ENCODE measurements around the gene RAB10. TPM values are rescaled to one million over a fixed set of nuclear protein-coding genes. Genes with fewer than 3 reads are reported as not detected.
"Not testable (repeated sequence)": the region's sequence is repeated elsewhere in the genome, so short reads cannot be mapped to it uniquely, and the experiment has no call there.

RAB10 gene
- total RNA-seq, 1 experiment from 2014 or later: 140 TPM

GRCh38 chr2:26024260-26024659 lies 9.6 kb upstream of the RAB10 start:
- DNase-seq (ENCODE audit: low spot score): no peak
- Histone ChIP-seq H3K4me3 (ENCODE audit: low read depth, low read length, poor library complexity, severe bottlenecking) (no peak overlapping the region), H3K9me3 (ENCODE audit: low read depth, low read length, poor library complexity, severe bottlenecking) (peaks cover 4% of the 10 kb centered on the region), H3K4me1 (ENCODE audit: insufficient read depth, low read length, poor library complexity, severe bottlenecking) (no peaks in the 10 kb centered on the region), H3K36me3 (ENCODE audit: insufficient read depth, low read length, poor library complexity, severe bottlenecking) (no peaks in the 10 kb centered on the region), H3K27ac (ENCODE audit: low read depth, low read length, poor library complexity, severe bottlenecking) (no peak overlapping the region), H3K27me3 (replicated peaks; ENCODE audit: insufficient read depth, low read depth, low read length, poor library complexity) (no peaks in the 10 kb centered on the region)
- intact Hi-C loops (cut with micrococcal nuclease; ENCODE audit: unreplicated experiment): no loop called here
- ChIA-PET POLR2A (ENCODE audit: low non-redundant PET) (no interaction called here), CTCF (no interaction called here)
- no TSS peak for BruUV-seq (replicated peaks)
- TF ChIP-seq EZH2 (IDR thresholded peaks at IDR 0.05; ENCODE audit: borderline replicate concordance, low read depth, low read length, poor library complexity, severe bottlenecking): no peak
- TF ChIP-seq CTCF (conservative IDR thresholded peaks at IDR 0.05; ENCODE audit: low read depth, low read length): no peak

GRCh38 chr2:26025509-26025908 lies 8.4 kb upstream of the RAB10 start:
- H3K36me3 ChIP-seq (ENCODE audit: insufficient read depth, low read length, poor library complexity, severe bottlenecking): no peaks in the 10 kb centered on the region
- peaks cover 4% of the 10 kb centered on the region for H3K9me3 ChIP-seq (ENCODE audit: low read depth, low read length, poor library complexity, severe bottlenecking)
- H3K27me3 ChIP-seq (replicated peaks; ENCODE audit: insufficient read depth, low read depth, low read length, poor library complexity): no peaks in the 10 kb centered on the region
- intact Hi-C loops (cut with micrococcal nuclease; ENCODE audit: unreplicated experiment): no loop called here
- no peak overlapping the region for H3K27ac ChIP-seq (ENCODE audit: low read depth, low read length, poor library complexity, severe bottlenecking)
- BruUV-seq (replicated peaks): no TSS peak
- no peak for TF ChIP-seq CTCF (conservative IDR thresholded peaks at IDR 0.05; ENCODE audit: low read depth, low read length)
- no peak for TF ChIP-seq EZH2 (IDR thresholded peaks at IDR 0.05; ENCODE audit: borderline replicate concordance, low read depth, low read length, poor library complexity, severe bottlenecking)
- no peaks in the 10 kb centered on the region for H3K4me1 ChIP-seq (ENCODE audit: insufficient read depth, low read length, poor library complexity, severe bottlenecking)
- ChIA-PET CTCF (no interaction called here), POLR2A (ENCODE audit: low non-redundant PET) (no interaction called here)
- H3K4me3 ChIP-seq (ENCODE audit: low read depth, low read length, poor library complexity, severe bottlenecking): no peak overlapping the region
- no peak for DNase-seq (ENCODE audit: low spot score)

- H3K4me1 ChIP-seq (ENCODE audit: insufficient read depth, low read length, poor library complexity, severe bottlenecking); H3K27ac ChIP-seq (ENCODE audit: low read depth, low read length, poor library complexity, severe bottlenecking); DNase-seq (ENCODE audit: low spot score); intact Hi-C loops (cut with micrococcal nuclease; ENCODE audit: unreplicated experiment); H3K9me3 ChIP-seq (ENCODE audit: low read depth, low read length, poor library complexity, severe bottlenecking); POLR2A ChIA-PET (ENCODE audit: low non-redundant PET); CTCF ChIA-PET; H3K27me3 ChIP-seq (replicated peaks; ENCODE audit: insufficient read depth, low read depth, low read length, poor library complexity); H3K4me3 ChIP-seq (ENCODE audit: low read depth, low read length, poor library complexity, severe bottlenecking); BruUV-seq (replicated peaks); H3K36me3 ChIP-seq (ENCODE audit: insufficient read depth, low read length, poor library complexity, severe bottlenecking): not testable (repeated sequence)
These were observed 5.8 kb upstream of the RAB10 start for GRCh38 chr2:26028083-26028482.

- intact Hi-C loops (cut with micrococcal nuclease; ENCODE audit: unreplicated experiment); BruUV-seq (replicated peaks); DNase-seq (ENCODE audit: low spot score); H3K27me3 ChIP-seq (replicated peaks; ENCODE audit: insufficient read depth, low read depth, low read length, poor library complexity); H3K36me3 ChIP-seq (ENCODE audit: insufficient read depth, low read length, poor library complexity, severe bottlenecking); H3K9me3 ChIP-seq (ENCODE audit: low read depth, low read length, poor library complexity, severe bottlenecking); H3K4me1 ChIP-seq (ENCODE audit: insufficient read depth, low read length, poor library complexity, severe bottlenecking): not testable (repeated sequence)
- H3K27ac ChIP-seq (ENCODE audit: low read depth, low read length, poor library complexity, severe bottlenecking): peak overlapping the region; percentile 93
- H3K4me3 ChIP-seq (ENCODE audit: low read depth, low read length, poor library complexity, severe bottlenecking): peak overlapping the region; percentile 69
- POLR2A ChIA-PET (ENCODE audit: low non-redundant PET): interaction anchor here (0.7 kb wide), 1 partner anchor 54 kb away, joined by 3 read pairs; no protein-coding TSS in a partner anchor
- CTCF ChIA-PET: interaction anchor here (1.0 kb wide), 1 partner anchor 41 kb away, joined by 3 read pairs; no protein-coding TSS in a partner anchor
These were observed 1.2 kb upstream of the RAB10 start for GRCh38 chr2:26032586-26033269.
